NCI-H2227 (cell line): ENCODE data around the gene MTCL3.
A peak's percentile ranks its signal among the peaks of the same experiment; 100 is the strongest.

Source experiments
- DNase-seq: peaks from one replicate; lab custom pipeline; 2025; ENCODE audit not compliant: unreplicated experiment; lab: John Stamatoyannopoulos, UW

MTCL3 gene

DNA sequence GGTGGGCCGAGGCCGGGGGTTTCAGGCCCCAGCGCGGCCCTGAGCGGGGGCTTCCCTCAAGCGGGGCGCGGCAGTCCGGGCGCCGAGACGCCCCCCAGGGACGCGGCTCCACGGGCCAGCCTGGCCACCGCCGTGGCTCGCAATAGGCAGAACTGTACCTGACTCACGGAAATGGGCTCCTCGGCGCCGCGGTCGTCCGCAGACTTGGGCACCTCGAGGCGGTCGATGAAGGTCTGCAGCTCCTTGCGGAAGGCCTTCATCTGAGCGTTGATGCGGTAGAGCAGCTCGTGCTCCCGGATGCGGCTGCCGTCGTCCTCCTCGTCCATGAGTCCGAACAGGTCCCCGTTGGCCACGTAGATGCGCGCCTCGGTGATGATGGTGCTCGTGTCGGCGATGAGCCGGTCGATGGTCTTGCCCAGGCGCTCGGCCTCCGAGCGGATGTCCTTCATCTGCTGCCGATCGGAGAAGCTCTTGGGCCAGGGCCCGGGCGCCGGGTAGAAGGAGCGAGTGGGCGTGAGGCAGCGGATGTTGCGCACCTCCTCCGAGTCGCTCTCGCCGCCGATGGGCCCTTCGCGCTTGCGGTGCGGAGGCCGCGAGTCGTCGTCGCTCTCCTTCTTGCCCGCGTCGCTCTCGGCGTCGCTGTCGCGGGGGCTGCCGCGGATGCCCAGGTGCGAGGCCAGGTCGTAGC is 43.9 kb downstream of the MTCL3 start:
- DNase-seq: no peak

DNA sequence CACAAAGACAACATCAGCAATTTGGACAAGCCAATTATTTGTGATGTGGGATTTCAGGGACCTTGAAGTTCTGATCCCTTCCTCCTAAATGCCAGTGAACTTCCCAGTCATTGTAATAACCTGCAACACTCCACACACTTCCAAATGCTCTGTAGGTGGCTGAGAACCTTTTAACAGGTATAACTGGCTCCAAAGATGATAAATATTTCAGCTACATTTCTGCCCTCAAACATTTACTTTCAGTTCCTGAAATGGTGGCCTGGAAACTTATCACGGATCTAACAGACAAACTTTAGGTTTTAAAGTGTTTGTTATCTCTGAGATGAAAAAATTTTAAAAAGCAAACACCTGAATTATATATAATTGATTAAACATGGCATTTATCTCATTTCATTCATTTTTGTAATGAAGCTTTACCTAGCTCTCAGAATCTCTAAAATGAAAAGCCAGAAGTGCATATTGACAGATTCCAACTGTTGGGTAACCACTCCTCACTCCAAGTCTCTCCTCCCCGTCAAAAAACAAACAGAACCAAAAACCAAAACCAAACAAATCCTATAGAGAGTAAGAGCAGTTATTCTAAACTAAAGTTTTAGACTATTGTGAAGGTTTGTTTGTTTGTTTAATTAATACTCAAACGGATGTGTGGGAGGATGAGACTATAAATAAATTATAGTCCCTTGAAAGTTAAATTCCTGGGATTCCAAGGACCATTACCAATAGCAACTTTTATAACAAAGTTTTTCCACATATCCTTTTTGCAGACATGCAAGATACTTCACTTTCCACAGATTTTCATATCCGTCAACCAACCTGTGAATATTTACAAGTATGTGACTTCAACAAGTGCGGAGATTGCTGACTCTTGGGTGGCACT is 47.5 kb downstream of the MTCL3 start:
- no peak for DNase-seq

DNA sequence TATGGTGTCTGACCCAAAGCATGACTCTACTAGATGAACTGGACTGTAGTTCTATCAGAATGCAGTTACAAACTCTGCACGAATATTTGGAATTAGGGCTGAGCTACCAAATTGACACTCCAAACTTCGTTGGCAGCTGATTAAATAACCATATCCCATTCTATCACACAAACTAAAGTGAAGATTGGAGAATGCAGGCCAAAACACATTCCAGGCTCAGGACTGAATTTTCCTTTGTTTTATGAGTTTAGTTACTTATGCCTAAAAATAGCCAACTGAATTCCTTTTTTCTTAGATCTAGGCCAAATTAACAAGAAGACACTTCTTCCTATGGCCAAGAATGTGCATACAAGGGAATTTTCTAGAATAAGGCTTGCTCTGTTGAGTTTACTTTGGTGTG is 50.2 kb downstream of the MTCL3 start:
- no peak for DNase-seq

DNA sequence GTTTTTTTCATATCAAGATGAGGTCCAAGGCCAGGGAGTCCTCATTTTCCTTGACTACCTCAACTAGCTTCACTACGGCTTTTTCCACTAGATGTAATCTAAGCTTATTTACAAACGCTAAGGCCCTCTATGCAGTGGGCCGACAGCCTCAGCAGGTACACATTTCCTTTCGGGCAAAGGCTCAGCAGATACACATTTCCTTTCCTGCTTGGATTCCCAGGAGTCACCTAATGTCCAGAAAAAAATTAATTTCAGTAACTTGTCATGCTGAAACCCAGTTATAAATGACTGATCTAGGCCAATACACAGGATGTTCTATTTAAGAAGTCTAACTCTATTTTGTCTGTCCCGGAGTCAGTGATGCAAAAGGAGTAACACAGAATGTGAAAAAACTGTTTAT is 52.7 kb downstream of the MTCL3 start:
- DNase-seq: no peak

DNA sequence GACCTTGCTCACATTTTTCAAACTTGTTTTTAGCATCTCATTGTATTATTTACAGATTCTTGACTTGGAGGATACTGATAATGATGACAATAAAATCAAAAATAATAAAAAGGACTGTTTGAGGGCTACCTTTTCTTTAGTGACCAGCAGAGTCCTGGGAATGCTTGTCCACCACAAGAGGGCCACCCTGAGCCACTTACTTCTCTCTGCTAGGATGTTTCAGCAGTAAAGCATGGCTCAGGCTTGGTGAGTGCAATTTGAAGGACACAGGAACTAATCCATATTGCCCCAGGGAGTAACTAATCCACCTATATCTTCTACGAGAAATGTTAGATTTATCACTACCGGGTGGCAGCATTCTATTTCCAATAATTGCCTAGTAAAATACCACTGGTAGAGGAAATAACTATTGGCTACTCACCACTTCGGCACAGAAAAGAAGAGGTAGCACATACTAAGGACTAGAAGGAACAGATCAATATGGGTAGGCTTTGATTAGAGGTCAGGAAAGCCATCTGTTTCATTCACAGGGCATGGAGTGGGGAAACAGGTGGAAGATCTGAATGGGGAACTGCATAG is 54.2 kb downstream of the MTCL3 start:
- DNase-seq: peak; percentile 45

DNA sequence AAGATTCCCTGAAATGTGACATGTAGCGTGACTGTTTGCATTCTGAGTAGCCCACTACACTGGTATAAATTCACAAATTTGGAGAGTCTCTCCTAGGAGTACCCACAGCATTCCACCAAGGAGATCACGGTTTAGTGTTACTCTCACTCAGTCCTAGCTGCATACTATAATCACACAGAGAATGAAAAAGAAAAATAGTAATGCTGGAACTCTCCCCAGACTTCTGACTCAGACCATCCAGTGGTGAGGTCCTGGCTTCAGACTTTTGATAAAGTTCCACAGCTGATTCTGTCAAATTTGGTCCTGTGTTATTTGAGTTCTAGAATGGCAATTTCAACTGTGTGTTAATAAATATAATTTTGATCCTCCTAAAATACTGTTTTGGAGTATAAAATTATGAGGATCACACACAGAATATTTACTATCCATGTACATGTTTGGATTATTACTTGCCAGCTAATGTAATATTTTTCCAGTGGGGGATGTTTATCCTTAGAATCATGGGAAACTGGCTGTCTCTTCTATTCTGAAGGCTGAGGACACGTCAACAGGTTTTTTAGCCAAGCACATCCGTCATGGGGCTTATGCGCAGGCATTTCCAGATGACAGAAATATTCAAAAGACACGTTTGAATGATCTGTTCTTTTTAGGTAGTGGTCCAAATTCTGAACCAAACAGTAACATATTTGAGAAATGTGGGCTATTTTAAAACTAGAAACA is 54.8 kb downstream of the MTCL3 start:
- DNase-seq: no peak

DNA sequence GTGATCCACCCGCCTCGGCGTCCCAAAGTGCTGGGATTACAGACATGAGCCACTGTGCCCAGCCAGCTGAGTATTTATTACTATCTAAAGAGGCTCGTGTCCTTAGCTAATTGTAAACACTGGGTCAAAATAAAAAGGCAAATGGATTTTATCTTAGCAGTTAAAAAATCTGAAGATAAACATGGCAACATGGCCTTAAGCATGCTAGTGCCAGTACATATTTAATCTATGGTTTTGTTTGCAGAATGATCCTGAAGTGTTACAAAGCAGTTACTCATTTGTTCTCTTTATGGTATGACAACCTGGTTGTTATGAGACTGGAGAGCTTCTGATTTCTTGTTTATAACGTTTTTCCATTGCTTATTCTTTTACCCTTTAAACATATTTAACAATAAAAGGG is 56.1 kb downstream of the MTCL3 start:
- DNase-seq: no peak

DNA sequence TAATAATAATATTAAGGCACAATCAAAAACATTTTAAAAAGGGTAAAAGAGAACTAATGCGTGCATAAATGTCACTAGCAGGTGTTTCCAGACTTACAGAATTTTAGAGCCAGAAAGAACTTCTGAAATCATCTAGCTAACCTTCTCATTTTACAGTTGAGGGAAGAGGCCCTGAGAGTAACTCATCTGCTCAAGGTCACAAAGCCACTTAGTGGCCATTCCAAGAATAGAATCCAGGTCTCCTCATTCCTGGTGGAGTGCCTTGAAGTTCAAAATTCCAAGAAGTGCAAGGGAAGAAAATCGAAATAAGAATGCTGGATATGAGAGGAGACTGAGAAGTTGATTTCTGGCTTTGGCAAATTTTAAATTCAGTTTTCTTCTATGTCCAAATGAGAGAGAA is 56.8 kb downstream of the MTCL3 start:
- DNase-seq: no peak

DNA sequence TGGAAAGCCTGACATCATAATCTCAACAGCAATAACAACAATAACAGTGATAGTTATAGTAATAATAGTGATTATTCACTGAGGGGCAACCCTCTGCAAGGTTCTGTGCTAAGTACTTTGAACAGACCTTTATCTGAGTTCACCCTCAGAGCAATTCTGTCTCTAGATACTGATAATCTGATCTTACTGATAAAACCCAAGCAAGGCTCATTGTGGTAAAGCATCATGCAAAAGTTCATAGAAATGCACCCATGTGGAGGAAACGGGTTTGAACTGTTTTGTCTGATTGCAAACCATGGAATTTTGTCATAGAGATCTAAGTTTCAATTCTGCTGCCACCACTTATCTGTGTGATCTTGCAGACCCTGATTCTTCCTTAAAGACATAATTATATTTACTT is 58.7 kb downstream of the MTCL3 start:
- no peak for DNase-seq

DNA sequence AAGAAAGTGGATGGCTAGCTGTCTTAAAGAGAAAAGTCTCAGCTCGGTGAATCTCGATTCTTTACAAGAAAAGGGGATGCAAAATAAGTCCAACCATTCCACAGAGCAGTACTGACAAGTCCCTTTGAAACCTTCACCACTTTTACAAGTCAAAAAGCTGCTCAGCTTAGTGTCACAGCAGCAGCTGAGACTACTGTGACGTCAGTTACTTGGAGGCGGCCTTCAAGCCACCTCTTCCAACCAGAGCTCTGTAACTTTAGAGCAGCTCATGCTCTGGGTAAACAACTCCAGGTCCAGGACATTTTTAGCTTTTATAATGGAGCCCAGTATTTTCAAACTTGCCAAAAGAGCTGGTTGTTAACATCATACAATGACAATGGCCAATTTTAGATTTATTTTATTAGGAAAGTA is 59.9 kb downstream of the MTCL3 start, which contains the start of gene KIAA0408:
TSS of gene KIAA0408 (minus strand) at position 159 of the 411 bp plus-strand sequence. CDS start 5,408 bp downstream, outside the sequence.
- DNase-seq: peak; percentile 36

DNA sequence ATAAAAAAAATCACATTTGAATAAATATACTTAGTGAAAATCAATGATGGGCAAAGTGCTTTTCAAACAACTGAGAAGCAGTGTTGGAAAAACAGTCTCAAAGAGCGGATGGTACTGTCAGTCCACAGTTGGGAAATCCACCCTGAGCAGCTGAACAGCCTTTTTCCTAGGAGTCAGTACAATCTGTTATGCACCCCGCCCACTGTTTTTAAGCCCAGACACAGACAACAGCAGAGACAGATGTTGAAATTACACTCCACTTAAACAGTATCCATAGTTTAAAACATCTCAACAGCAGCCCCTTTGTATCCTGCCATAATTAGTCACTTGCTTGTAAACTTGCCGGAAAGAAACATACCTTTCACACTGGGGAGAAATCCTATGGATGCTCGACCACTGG is 60.3 kb downstream of the MTCL3 start:
- DNase-seq: peak; percentile 35

DNA sequence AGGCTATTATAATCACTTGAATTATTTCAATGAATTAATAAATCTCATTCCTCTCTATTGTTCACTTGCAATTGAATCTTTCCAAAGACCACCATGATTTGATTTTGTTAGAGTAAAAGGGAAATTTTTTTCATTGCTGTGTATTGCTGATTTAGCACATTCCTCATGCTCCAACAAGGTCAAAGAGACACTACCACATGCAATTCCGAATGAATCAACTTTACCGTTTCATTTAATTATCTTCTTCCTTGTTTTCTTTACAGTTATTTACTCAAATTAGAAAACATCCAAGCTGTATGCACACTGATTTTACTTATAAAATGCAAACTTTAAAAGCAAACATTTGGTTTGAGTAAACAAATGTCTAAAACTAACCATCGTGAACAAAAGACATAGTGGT is 60.9 kb downstream of the MTCL3 start:
- DNase-seq: no peak

DNA sequence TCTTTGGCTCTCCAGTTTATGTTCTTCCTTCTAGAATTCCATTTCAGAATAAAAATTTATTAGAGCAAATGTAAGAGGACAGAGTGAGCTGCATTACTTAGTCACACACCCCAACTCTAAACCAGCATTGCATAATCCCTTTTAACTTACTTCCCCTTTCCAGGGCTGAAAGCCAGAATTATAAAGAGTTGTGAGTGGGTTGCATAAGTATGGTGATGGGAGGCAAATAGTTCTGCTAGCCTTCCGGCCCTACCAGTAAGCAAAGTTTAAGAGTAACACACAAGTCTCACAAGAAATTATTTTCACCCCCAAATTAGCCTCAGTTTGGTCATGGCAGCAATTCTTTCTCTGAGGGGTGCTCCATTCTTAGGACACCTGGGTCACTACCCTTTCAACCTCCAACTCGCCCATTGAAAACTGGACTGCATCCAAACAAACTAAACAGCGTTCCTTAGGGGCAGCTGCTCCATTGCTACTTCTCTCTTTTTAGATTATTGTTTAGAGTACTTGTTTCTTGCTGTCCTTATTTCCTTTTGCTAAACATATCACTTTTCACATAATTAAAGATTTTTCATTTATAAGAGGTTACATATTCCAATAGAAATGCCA is 61.6 kb downstream of the MTCL3 start:
- no peak for DNase-seq

DNA sequence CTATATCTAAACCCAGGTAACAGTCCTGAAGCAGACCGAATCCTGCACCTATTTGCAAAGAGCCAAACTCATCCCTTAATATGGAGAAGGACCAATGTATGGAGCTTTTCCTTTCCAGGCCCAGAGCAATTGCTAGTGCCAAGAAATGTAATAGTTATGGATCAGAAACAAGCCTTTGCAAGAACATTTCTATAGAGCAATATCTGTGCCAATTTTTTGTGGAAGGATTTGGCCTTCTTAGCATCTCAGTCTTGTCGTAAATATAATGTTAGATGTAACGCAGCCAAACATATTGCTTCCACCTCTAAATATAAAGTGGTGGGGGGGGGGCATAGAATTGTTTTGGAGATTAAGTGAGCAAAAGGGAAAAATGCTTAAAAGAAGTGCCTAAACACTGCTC is 62.7 kb downstream of the MTCL3 start:
- DNase-seq: no peak

DNA sequence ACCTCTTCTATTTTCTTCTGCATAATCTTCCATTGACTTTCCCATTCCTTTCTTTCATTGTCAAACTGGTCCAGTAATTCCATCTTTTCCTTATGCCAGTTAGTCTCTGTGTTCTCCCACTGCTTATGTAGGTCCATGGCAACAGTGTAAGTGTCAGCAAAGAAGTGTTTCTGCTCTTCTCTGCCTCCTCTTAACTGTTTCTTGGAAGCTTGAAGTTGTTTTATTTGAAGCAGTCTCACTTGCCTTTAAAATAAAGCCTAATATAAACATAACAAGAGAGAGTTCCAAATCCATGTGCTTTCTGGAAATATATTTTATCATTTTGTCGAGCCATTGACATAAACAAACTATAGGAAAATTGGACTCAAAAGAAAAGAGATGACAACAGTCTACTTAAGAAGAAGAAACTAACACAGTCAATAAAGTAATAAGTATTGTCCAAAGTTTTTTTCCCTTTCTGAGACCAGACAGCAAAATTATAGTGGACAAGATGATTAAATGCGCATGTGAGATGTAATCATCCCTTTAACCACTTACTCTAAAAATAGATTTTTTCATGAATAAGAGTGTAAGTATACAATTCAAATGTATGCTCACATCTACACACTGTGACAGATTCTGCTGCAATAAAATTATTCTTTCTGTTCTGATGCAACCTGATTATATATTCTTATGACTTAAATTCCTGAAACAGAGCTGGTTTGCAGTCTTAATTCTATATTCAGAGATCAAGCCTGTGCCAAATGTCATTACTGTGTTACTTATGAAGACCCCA is 65.1 kb downstream of the MTCL3 start:
- peak; percentile 37 for DNase-seq

DNA sequence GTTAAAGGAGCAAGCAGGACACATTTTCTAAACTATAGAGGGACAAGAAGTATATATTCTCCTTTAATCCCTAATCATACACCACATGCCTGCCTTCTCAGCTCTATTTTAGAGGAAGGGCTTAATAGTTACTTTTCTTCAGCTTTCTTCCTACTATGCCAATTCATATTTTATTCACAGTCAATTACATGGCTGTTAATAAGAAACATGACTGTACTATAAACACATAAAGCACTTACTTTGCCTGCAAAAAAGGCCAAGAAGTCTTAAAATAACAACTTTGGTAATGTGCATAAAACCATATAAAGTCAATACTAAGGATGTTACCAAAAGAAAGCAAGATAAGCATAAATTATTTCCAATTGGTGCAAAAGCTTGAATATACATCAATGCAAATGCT is 66.3 kb downstream of the MTCL3 start:
- no peak for DNase-seq

DNA sequence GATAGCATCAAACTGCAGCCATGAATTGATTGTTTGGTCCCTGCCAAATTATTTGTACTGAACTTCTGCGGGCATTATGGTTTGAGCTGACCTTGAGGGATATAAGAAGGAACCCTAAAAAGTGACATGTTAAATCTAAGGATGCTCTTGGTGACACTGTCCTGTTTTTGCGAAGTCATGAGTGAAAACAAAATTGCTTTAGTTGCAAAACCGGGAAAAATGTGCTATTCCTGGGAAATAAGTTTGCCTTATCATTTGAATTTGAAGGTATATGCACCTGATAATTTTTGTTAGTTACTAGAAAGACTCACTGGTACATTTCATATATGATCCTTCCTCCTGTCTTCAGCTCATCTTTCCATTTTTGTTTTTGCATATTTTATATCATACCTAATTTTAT is 67.7 kb downstream of the MTCL3 start:
- no peak for DNase-seq

DNA sequence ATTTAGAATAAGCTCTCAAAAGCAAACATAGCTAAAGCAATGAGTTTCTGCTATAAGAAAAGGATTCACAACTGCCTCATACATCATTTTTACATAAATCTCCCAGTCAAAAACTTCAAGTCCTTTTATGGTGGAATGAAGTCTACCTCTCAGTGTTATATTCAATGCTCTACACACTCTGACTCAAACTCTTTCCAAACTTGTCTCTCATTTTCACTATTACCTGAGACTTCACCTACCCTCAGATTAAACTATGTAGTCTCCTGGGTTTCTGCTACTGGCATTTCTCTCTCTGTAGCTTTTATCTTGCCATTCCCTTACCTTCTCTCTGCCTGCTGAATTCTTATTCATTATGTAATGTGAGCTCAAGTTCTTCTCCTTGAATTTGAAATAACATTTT is 71.4 kb downstream of the MTCL3 start:
- DNase-seq: no peak

DNA sequence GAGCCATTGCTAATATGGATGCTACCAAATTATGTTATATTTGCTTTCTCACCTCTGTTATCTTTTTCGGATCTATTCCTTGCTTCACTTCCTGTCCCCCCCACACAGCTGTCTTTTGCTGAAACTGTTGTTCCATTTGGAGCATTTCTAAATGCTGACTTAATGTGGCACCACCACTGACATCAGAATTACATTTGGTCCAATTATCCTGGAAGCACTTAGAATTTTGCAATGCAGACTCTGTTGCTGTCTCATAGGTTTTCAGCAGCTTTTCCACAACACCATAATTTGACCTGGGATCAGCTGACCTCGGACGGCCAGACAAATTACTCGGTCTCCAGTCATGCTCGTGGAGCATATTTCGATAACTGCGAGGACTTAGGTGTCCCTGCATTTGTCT is 72.8 kb downstream of the MTCL3 start:
- DNase-seq: no peak

DNA sequence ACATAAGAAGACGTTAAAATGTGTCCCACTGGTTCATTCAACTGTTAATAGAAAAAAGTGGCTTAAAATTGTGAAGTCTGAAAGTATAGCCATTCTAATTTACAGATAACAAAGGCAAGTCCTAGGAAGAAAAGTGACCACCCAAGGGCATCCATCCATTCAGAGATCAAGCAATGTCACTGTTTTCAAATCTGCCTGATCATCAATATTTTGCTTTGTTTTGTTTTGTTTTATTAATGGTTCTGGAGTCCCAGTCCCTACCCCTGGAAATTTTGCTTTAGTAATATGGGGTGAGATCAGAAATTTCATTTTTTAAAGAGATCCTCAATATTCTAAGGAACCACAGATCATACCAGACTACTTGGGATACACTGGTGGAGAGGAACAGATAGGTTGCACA is 77.3 kb downstream of the MTCL3 start:
- DNase-seq: no peak
